Measurements from ENCODE around the gene TRAF7.

GRCh38 chr16:2177561-2177960 is 22.0 kb downstream of the TRAF7 start:
- TF ChIP-seq CTCF (IDR thresholded peaks at IDR 0.05; ENCODE audit: poor library complexity, severe bottlenecking) (no peak), REST (IDR thresholded peaks at IDR 0.05; ENCODE audit: borderline replicate concordance) (no peak), TAF1 (IDR thresholded peaks at IDR 0.05; ENCODE audit: low read depth) (no peak), EP300 (conservative IDR thresholded peaks at IDR 0.05; ENCODE audit: poor library complexity, severe bottlenecking) (no peak), POLR2AphosphoS5 (IDR thresholded peaks at IDR 0.05) (peak; percentile 9), EZH2 (IDR thresholded peaks at IDR 0.05; ENCODE audit: borderline replicate concordance, insufficient read depth, low read length, poor library complexity, severe bottlenecking) (no peak), RAD21 (conservative IDR thresholded peaks at IDR 0.05) (no peak), SMC3 (conservative IDR thresholded peaks at IDR 0.05; ENCODE audit: poor library complexity) (no peak), MXI1 (conservative IDR thresholded peaks at IDR 0.05; ENCODE audit: poor library complexity, severe bottlenecking) (no peak)
